GM18868 (cell line): ENCODE measurements around the gene TMEM132E.

Experiments
- ATAC-seq: cut with Tn5 transposase; IDR thresholded peaks from one replicate; pipeline ENCODE4 v1.9.1; 2021; ENCODE audit warnings: mild to moderate bottlenecking, moderate library complexity; ENCODE audit not compliant: unreplicated experiment

The TMEM132E gene

GRCh38 chr17:34598161-34598776 lies 18.9 kb downstream of the TMEM132E start:
- no peak for ATAC-seq

- no peak for ATAC-seq
Measured at GRCh38 chr17:34601416-34601815, 22.0 kb downstream of the TMEM132E start.

GRCh38 chr17:34603974-34604373 lies 24.6 kb downstream of the TMEM132E start:
- ATAC-seq: no peak

- no peak for ATAC-seq
Measured at GRCh38 chr17:34606763-34607162, 27.4 kb downstream of the TMEM132E start.

GRCh38 chr17:34607917-34608316 lies 28.5 kb downstream of the TMEM132E start:
- ATAC-seq: no peak

GRCh38 chr17:34609210-34609609 lies 29.8 kb downstream of the TMEM132E start:
- ATAC-seq: no peak

- ATAC-seq: no peak
Measured at GRCh38 chr17:34610039-34610438, 30.7 kb downstream of the TMEM132E start.

GRCh38 chr17:34610506-34610905 lies 31.1 kb downstream of the TMEM132E start:
- no peak for ATAC-seq

- ATAC-seq: no peak
Measured at GRCh38 chr17:34613064-34614019, 34.0 kb downstream of the TMEM132E start.

- no peak for ATAC-seq
Measured at GRCh38 chr17:34614698-34615097, 35.3 kb downstream of the TMEM132E start.

GRCh38 chr17:34615326-34615725 lies 35.9 kb downstream of the TMEM132E start:
- ATAC-seq: no peak

- no peak for ATAC-seq
Measured at GRCh38 chr17:34616148-34616547, 36.8 kb downstream of the TMEM132E start.

- ATAC-seq: no peak
Measured at GRCh38 chr17:34617398-34617797, 38.0 kb downstream of the TMEM132E start.

- ATAC-seq: no peak
Measured at GRCh38 chr17:34619687-34620217, 40.4 kb downstream of the TMEM132E start.

- ATAC-seq: no peak
Measured at GRCh38 chr17:34620458-34620857, 41.1 kb downstream of the TMEM132E start.

GRCh38 chr17:34622862-34623623 lies 43.7 kb downstream of the TMEM132E start:
- no peak for ATAC-seq

GRCh38 chr17:34623856-34624766 lies 44.7 kb downstream of the TMEM132E start:
- ATAC-seq: no peak

- no peak for ATAC-seq
Measured at GRCh38 chr17:34624767-34625383, 45.5 kb downstream of the TMEM132E start.

- ATAC-seq: no peak
Measured at GRCh38 chr17:34626121-34626681, 46.8 kb downstream of the TMEM132E start.
